HepG2 (cell line): ENCODE data around the gene ARHGAP4. TPM values are rescaled to one million over a fixed set of nuclear protein-coding genes. Genes with fewer than 3 reads are reported as not detected.

Source experiments
- ARNT ChIP-seq: fragments of 450-650 bp; IDR thresholded peaks from 2 replicates; pipeline ENCODE4 v1.6.1; 2017
- FOXA3 ChIP-seq: IDR thresholded peaks from 2 replicates; pipeline ENCODE4 v1.6.1; 2016; ENCODE audit warnings: missing genetic modification reagents, missing compliant biosample characterization
- GTF3A ChIP-seq: sonication (generic); formaldehyde crosslinking; conservative IDR thresholded peaks from 2 replicates; pipeline ENCODE4 v1.4.0; 2020; ENCODE audit warnings: mild to moderate bottlenecking, missing genetic modification reagents
- HOMEZ ChIP-seq: IDR thresholded peaks from 2 replicates; pipeline ENCODE4 v1.6.1; 2016; ENCODE audit warnings: low read depth
- IRX3 ChIP-seq: sonication (generic); formaldehyde crosslinking; IDR thresholded peaks from 2 replicates; pipeline ENCODE4 v1.8.1; 2023; ENCODE audit warnings: mild to moderate bottlenecking, low read depth, missing genetic modification reagents, borderline replicate concordance
- JUN ChIP-seq: sonication (generic); formaldehyde crosslinking; IDR thresholded peaks from 2 replicates; pipeline ENCODE4 v1.4.0; 2020; ENCODE audit warnings: mild to moderate bottlenecking, missing genetic modification reagents
- MTF1 ChIP-seq: sonication (generic); formaldehyde crosslinking; IDR thresholded peaks from 2 replicates; pipeline ENCODE4 v1.5.0; 2020; ENCODE audit warnings: missing genetic modification reagents
- NFIB ChIP-seq: sonication (generic); formaldehyde crosslinking; IDR thresholded peaks from 2 replicates; pipeline ENCODE4 v1.9.0; 2021; ENCODE audit warnings: missing genetic modification reagents, mild to moderate bottlenecking, borderline replicate concordance
- ONECUT2 ChIP-seq: sonication (generic); formaldehyde crosslinking; IDR thresholded peaks from 2 replicates; pipeline ENCODE4 v1.4.0; 2020; ENCODE audit warnings: missing genetic modification reagents
- PBX3 ChIP-seq: sonication (generic); formaldehyde crosslinking; IDR thresholded peaks from 2 replicates; pipeline ENCODE4 v1.8.1; 2023; ENCODE audit warnings: missing genetic modification reagents, inconsistent platforms, borderline replicate concordance
- RXRA ChIP-seq: sonication (generic); formaldehyde crosslinking; IDR thresholded peaks from 2 replicates; pipeline ENCODE4 v1.5.1; 2020; ENCODE audit warnings: missing genetic modification reagents
- SPEN ChIP-seq: sonication (generic); formaldehyde crosslinking; IDR thresholded peaks from 2 replicates; pipeline ENCODE4 v1.5.1; 2020; ENCODE audit warnings: low read depth, mild to moderate bottlenecking, missing genetic modification reagents
- ZBED4 ChIP-seq: sonication (generic); formaldehyde crosslinking; IDR thresholded peaks from 2 replicates; pipeline ENCODE4 v1.4.0; 2020; ENCODE audit warnings: missing genetic modification reagents, borderline replicate concordance
- ZBTB43 ChIP-seq: sonication (generic); formaldehyde crosslinking; conservative IDR thresholded peaks from 2 replicates; pipeline ENCODE4 v1.4.0; 2020; ENCODE audit warnings: missing genetic modification reagents
- ZFY ChIP-seq: sonication (generic); formaldehyde crosslinking; IDR thresholded peaks from 2 replicates; pipeline ENCODE4 v1.4.0; 2020; ENCODE audit warnings: missing genetic modification reagents
- ZMYM2 ChIP-seq: sonication (generic); formaldehyde crosslinking; IDR thresholded peaks from 2 replicates; pipeline ENCODE4 v1.8.0; 2022; ENCODE audit warnings: mild to moderate bottlenecking, missing genetic modification reagents
- ZNF124 ChIP-seq: sonication (generic); formaldehyde crosslinking; IDR thresholded peaks from 2 replicates; pipeline ENCODE4 v1.4.0; 2020; ENCODE audit warnings: missing genetic modification reagents
- ZNF282 ChIP-seq: fragments of 450-650 bp; IDR thresholded peaks from 2 replicates; pipeline ENCODE4 v1.6.1; 2018; ENCODE audit not compliant: partially characterized antibody
- ZNF530 ChIP-seq: sonication (generic); formaldehyde crosslinking; IDR thresholded peaks from 2 replicates; pipeline ENCODE4 v1.5.0; 2020; ENCODE audit warnings: low read depth, mild to moderate bottlenecking, missing genetic modification reagents
- ZNF543 ChIP-seq: sonication (generic); formaldehyde crosslinking; IDR thresholded peaks from 2 replicates; pipeline ENCODE4 v1.4.0; 2020; ENCODE audit warnings: mild to moderate bottlenecking, missing genetic modification reagents
- ZNF546 ChIP-seq: sonication (generic); formaldehyde crosslinking; conservative IDR thresholded peaks from 2 replicates; pipeline ENCODE4 v1.8.1; 2023; ENCODE audit warnings: mild to moderate bottlenecking, missing genetic modification reagents
- ZNF552 ChIP-seq: sonication (generic); formaldehyde crosslinking; IDR thresholded peaks from 2 replicates; pipeline ENCODE4 v1.9.0; 2022; ENCODE audit warnings: missing genetic modification reagents, mild to moderate bottlenecking, borderline replicate concordance
- ZNF749 ChIP-seq: sonication (generic); formaldehyde crosslinking; IDR thresholded peaks from 2 replicates; pipeline ENCODE4 v1.8.0; 2022; ENCODE audit warnings: mild to moderate bottlenecking, missing genetic modification reagents, moderate library complexity, borderline replicate concordance
- ZZZ3 ChIP-seq: sonication (generic); formaldehyde crosslinking; IDR thresholded peaks from 2 replicates; pipeline ENCODE4 v1.4.0; 2020; ENCODE audit warnings: missing genetic modification reagents, mild to moderate bottlenecking, borderline replicate concordance
- polyA plus RNA-seq, 8 experiments: library from polyadenylated mRNA; depleted of rRNA in 3 of 8; stranded (reverse) in 7 of 8; unstranded in 1 of 8; fragments of >200 nt; fragmentation: Illumina TruSeq in 4 of 8; extraction: Trizol in 4 of 8; gene quantifications; 2 replicates each; pipeline versions ENCODE4 v1.2.1 to v1.2.3, GENCODE V29; 2011 to 2016; ENCODE audit warnings: low read depth in 4 of 8, missing spikeins in 1 of 8, mixed read lengths in 1 of 8; ENCODE audit not compliant: insufficient read depth in 1 of 8
- total RNA-seq, 5 experiments: library from RNA; depleted of rRNA; stranded (reverse); fragments of >200 nt; fragmentation: Illumina TruSeq; extraction: Trizol; gene quantifications; 2 replicates each; pipeline ENCODE4 v1.2.3, GENCODE V29; 2016; ENCODE audit warnings: low read depth in 1 of 5

The ARHGAP4 gene
- total and polyA plus RNA-seq, 2 of the 13 experiments (the other 11 are each of a cell fraction or from before 2014, with no cell fraction given): 0.57 to 0.64 TPM

- TF ChIP-seq ZBTB43: peak; percentile 99
- no peak for TF ChIP-seq ARNT
- TF ChIP-seq NFIB (CRISPR knock-in tag): no peak
- peak; percentile 99 for TF ChIP-seq ZNF552 (CRISPR knock-in tag)
- TF ChIP-seq ZNF543 (CRISPR knock-in tag): peak; percentile 99
- peak; percentile 98 for TF ChIP-seq ZNF530 (CRISPR knock-in tag)
- TF ChIP-seq IRX3: peak; percentile 99
- TF ChIP-seq FOXA3 (CRISPR knock-in tag): peak; percentile 84
- peak; percentile 94 for TF ChIP-seq HOMEZ (CRISPR knock-in tag)
- peak; percentile 71 for TF ChIP-seq ZMYM2
- peak; percentile 99 for TF ChIP-seq ZBED4
- TF ChIP-seq SPEN (CRISPR knock-in tag): peak; percentile 98
- peak; percentile 86; the same call in 1 of the 2 replicates for TF ChIP-seq ZZZ3 (CRISPR knock-in tag)
- peak; percentile 100 for TF ChIP-seq ZNF546 (CRISPR knock-in tag)
- TF ChIP-seq MTF1 (CRISPR knock-in tag): peak; percentile 99
- TF ChIP-seq ZFY (CRISPR knock-in tag): peak; percentile 84
- TF ChIP-seq ZNF749 (CRISPR knock-in tag): peak; percentile 100
- TF ChIP-seq GTF3A (CRISPR knock-in tag): no peak
- peak; percentile 91; the same call in 1 of the 2 replicates for TF ChIP-seq JUN
- peak; percentile 99 for TF ChIP-seq PBX3 (CRISPR knock-in tag)
- peak; percentile 93 for TF ChIP-seq ONECUT2 (CRISPR knock-in tag)
- peak; percentile 81 for TF ChIP-seq RXRA (CRISPR knock-in tag)
- TF ChIP-seq ZNF124: peak; percentile 100
- no peak for TF ChIP-seq ZNF282
Measured at GRCh38 chrX:153875391-153876111, 50.5 kb downstream of the ARHGAP4 start (continued).
